PFSK-1 (cell line): ENCODE measurements around the gene RALBP1.

Experiments
- FOXP2 ChIP-seq: optimal IDR thresholded peaks from 2 replicates; pipeline ENCODE3; 2011; ENCODE audit warnings: borderline replicate concordance, control low read depth, inconsistent platforms; ENCODE audit not compliant: insufficient read depth; ENCODE audit errors: extremely low read length, extremely low read depth
- POLR2AphosphoS5 ChIP-seq: IDR thresholded peaks from 2 replicates; pipeline ENCODE4 v1.6.1; 2012; ENCODE audit warnings: low read depth, mild to moderate bottlenecking, control low read depth, low read length, moderate library complexity
- REST ChIP-seq, 2 experiments: IDR thresholded peaks; 2 replicates each; pipeline versions ENCODE4 v1.6.1 to v1.8.0; 2011 to 2012; ENCODE audit warnings: low read depth in 2 of 2, low read length in 2 of 2, control low read depth in 1 of 2, inconsistent platforms in 1 of 2, mild to moderate bottlenecking in 1 of 2, moderate library complexity in 1 of 2; ENCODE audit not compliant: insufficient read depth in 1 of 2
- SIN3A ChIP-seq: IDR thresholded peaks from 2 replicates; pipeline ENCODE4 v1.6.1; 2012; ENCODE audit warnings: mild to moderate bottlenecking, low read length, moderate library complexity, borderline replicate concordance; ENCODE audit not compliant: insufficient read depth
- TAF1 ChIP-seq: IDR thresholded peaks from 2 replicates; pipeline ENCODE4 v1.6.1; 2012; ENCODE audit warnings: low read length, control low read depth, borderline replicate concordance; ENCODE audit not compliant: insufficient read depth

Gene RALBP1

GRCh38 chr18:9570255-9570654, 94.9 kb downstream of the RALBP1 start:
- TF ChIP-seq TAF1 (no peak), FOXP2 (no peak), POLR2AphosphoS5 (no peak), REST (IDR thresholded peaks at IDR 0.05; ENCODE audit: insufficient read depth in 1 of 2, low read depth in 2 of 2, low read length in 2 of 2) (no peak), SIN3A (no peak)

GRCh38 chr18:9571546-9571945, 96.2 kb downstream of the RALBP1 start:
- TF ChIP-seq SIN3A (no peak), FOXP2 (no peak), REST (IDR thresholded peaks at IDR 0.05; ENCODE audit: insufficient read depth in 1 of 2, low read depth in 2 of 2, low read length in 2 of 2) (no peak), TAF1 (no peak), POLR2AphosphoS5 (no peak)

GRCh38 chr18:9574473-9575115, 99.3 kb downstream of the RALBP1 start:
- TF ChIP-seq REST (IDR thresholded peaks at IDR 0.05; ENCODE audit: insufficient read depth in 1 of 2, low read depth in 2 of 2, low read length in 2 of 2) (no peak), SIN3A (no peak), FOXP2 (no peak), POLR2AphosphoS5 (no peak), TAF1 (no peak)

- no peak for TF ChIP-seq TAF1
Measured at GRCh38 chr18:9575558-9575957, 100.2 kb downstream of the RALBP1 start.

GRCh38 chr18:9577361-9577760, 102.0 kb downstream of the RALBP1 start:
- TF ChIP-seq POLR2AphosphoS5 (no peak), SIN3A (no peak), TAF1 (no peak), FOXP2 (no peak), REST (IDR thresholded peaks at IDR 0.05; ENCODE audit: insufficient read depth in 1 of 2, low read depth in 2 of 2, low read length in 2 of 2) (no peak)
